Stimulated activated CD8-positive, alpha-beta memory T cell treated with anti-CD3 and anti-CD28 coated beads, Interleukin-7, amount 100 ng/mL, for 48 hours (primary cell): Measurements from ENCODE around the gene LRRC15.

Source experiments
- DNase-seq, 2 donors: peaks; one replicate each; pipeline ENCODE4 v3.0.0-alpha.2; 2020; ENCODE audit warnings: low read depth in 1 of 2; ENCODE audit errors: extremely low read depth in 1 of 2

The LRRC15 gene

GRCh38 chr3:194320744-194321243 is 48.7 kb downstream of the LRRC15 start:
- no peak for DNase-seq

GRCh38 chr3:194320100-194320499 is 49.4 kb downstream of the LRRC15 start:
- no peak for DNase-seq

- DNase-seq = no peak
Measured at GRCh38 chr3:194318511-194319161, 50.9 kb downstream of the LRRC15 start.

- no peak for DNase-seq
Measured at GRCh38 chr3:194316918-194317317, 52.6 kb downstream of the LRRC15 start.

GRCh38 chr3:194315965-194316361 is 53.6 kb downstream of the LRRC15 start:
- DNase-seq = no peak

GRCh38 chr3:194315088-194315964 is 54.2 kb downstream of the LRRC15 start:
- DNase-seq = peak; percentile 59 to 61

- DNase-seq = no peak
Measured at GRCh38 chr3:194314388-194315068, 55.0 kb downstream of the LRRC15 start.

- no peak for DNase-seq
Measured at GRCh38 chr3:194313560-194314387, 55.8 kb downstream of the LRRC15 start.

GRCh38 chr3:194312743-194313281 is 56.7 kb downstream of the LRRC15 start:
- DNase-seq = no peak

GRCh38 chr3:194312186-194312742 is 57.3 kb downstream of the LRRC15 start:
- no peak for DNase-seq

- no peak for DNase-seq
Measured at GRCh38 chr3:194311000-194311399, 58.5 kb downstream of the LRRC15 start.

GRCh38 chr3:194310060-194310835 is 59.3 kb downstream of the LRRC15 start:
- no peak for DNase-seq

GRCh38 chr3:194308601-194309449 is 60.7 kb downstream of the LRRC15 start:
- DNase-seq = no peak

GRCh38 chr3:194307849-194308248 is 61.7 kb downstream of the LRRC15 start:
- DNase-seq = no peak

- DNase-seq = peak in 1 of 2 donors; percentile 37
Measured at GRCh38 chr3:194306771-194307640, 62.5 kb downstream of the LRRC15 start.

- DNase-seq = peak; percentile 25 to 47
Measured at GRCh38 chr3:194306109-194306686, 63.3 kb downstream of the LRRC15 start.
